ENCODE data around the gene CASZ1.

DNA sequence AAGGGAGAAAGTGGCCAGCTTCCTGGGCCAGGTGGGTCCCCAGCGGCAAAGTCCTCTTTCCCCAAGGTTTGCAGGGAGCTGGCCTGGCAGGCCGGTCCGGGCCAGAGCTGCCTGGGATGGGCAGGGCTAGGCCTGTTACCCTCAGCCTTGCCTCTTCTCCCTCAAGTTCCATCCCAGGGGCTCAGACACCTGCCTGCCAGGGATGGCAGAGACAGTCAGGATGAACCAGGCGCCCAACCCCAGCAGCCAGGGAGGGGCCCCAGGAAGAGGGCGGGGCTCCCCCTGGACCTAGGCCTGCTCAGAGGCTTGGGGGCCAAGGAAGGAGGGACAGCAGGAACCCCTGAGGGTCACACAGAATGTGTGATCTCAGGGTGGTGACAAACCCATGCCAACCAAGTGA is 120.6 kb downstream of the CASZ1 start:
- TF ChIP-seq, protein P1, sequence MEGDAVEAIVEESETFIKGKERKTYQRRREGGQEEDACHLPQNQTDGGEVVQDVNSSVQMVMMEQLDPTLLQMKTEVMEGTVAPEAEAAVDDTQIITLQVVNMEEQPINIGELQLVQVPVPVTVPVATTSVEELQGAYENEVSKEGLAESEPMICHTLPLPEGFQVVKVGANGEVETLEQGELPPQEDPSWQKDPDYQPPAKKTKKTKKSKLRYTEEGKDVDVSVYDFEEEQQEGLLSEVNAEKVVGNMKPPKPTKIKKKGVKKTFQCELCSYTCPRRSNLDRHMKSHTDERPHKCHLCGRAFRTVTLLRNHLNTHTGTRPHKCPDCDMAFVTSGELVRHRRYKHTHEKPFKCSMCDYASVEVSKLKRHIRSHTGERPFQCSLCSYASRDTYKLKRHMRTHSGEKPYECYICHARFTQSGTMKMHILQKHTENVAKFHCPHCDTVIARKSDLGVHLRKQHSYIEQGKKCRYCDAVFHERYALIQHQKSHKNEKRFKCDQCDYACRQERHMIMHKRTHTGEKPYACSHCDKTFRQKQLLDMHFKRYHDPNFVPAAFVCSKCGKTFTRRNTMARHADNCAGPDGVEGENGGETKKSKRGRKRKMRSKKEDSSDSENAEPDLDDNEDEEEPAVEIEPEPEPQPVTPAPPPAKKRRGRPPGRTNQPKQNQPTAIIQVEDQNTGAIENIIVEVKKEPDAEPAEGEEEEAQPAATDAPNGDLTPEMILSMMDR (IDR thresholded peaks at IDR 0.05): no peak
- no peak for TF ChIP-seq POLR2A (IDR thresholded peaks at IDR 0.05)
- TF ChIP-seq POLR2AphosphoS5 (IDR thresholded peaks at IDR 0.05): no peak
